ENCODE data around the gene SHISA6.

- TF ChIP-seq CTCF (optimal IDR thresholded peaks at IDR 0.05 in 1 of 3, IDR thresholded peaks at IDR 0.05 in 1 of 3, conservative IDR thresholded peaks at IDR 0.05 in 1 of 3; ENCODE audit: extremely low read depth in 1 of 3, insufficient read depth in 2 of 3, low read length in 3 of 3) (no peak), EZH2 (IDR thresholded peaks at IDR 0.05; ENCODE audit: low read length) (no peak)
These were observed 313.5 kb downstream of the SHISA6 start for GRCh38 chr17:11554542-11554941.
